A549 (cell line): ENCODE results near the gene ATP10B. TPM values are rescaled to one million over a fixed set of nuclear protein-coding genes. Genes with fewer than 3 reads are reported as not detected.

ENCODE experiments used
- ATAC-seq, 2 experiments: fragments of 200-7000 bp in 1 of 2; fragments of >200 bp in 1 of 2; cut with Nextera tagmentation in 1 of 2; cut with Tn5 transposase in 1 of 2; 3 replicates each; pipeline versions ENCODE4 v1.8.0 to v1.9.1; 2018 to 2020; ENCODE audit warnings: mild to moderate bottlenecking in 1 of 2, moderate library complexity in 1 of 2
- CTCF ChIA-PET: fragments of 300-600 bp; sonication (Branson Sonifier 250); formaldehyde crosslinking; extraction: SDS; loops from one replicate; lab custom pipeline; 2021; ENCODE audit warnings: antibody characterized with exemption, inconsistent platforms; lab: Yijun Ruan, JAX
- POLR2A ChIA-PET: fragments of 350-600 bp; formaldehyde crosslinking; extraction: SDS; loops from one replicate; lab custom pipeline; 2021; ENCODE audit warnings: antibody characterized with exemption, inconsistent platforms; lab: Yijun Ruan, JAX
- DNase-seq, 2 experiments: peaks; one replicate each; pipeline versions ENCODE4 v3.0.0 to v3.0.0-alpha.2; 2011 to 2016; ENCODE audit warnings: low read depth in 1 of 2, low spot score in 1 of 2
- FAIRE-seq: peaks from 2 replicates; lab custom pipeline; 2011; peaks lifted over from hg19 to GRCh38; lab: Jason Lieb, UNC
- H3K27ac ChIP-seq, 2 experiments: fragments of >200 bp; sonication (Bioruptor Twin); formaldehyde crosslinking; 3 replicates each; pipeline ENCODE4 v1.5.1; 2016 to 2017
- H3K4me1 ChIP-seq: fragments of >200 bp; sonication (Bioruptor Twin); formaldehyde crosslinking; 3 replicates; pipeline ENCODE4 v1.6.1; 2016
- H3K4me2 ChIP-seq: fragments of >200 bp; sonication (Bioruptor Twin); formaldehyde crosslinking; 3 replicates; pipeline ENCODE4 v1.6.1; 2016
- H3K4me3 ChIP-seq: fragments of >200 bp; sonication (Bioruptor Twin); formaldehyde crosslinking; 3 replicates; pipeline ENCODE4 v1.5.1; 2016
- H3K9me3 ChIP-seq: fragments of >200 bp; sonication (Bioruptor Twin); formaldehyde crosslinking; 3 replicates; pipeline ENCODE4 v1.6.1; 2016
- CBX8 ChIP-seq: fragments of 200-600 bp; sonication (generic); IDR thresholded peaks from 2 replicates; pipeline ENCODE4 v1.6.1; 2016
- EHMT2 ChIP-seq: fragments of 200-600 bp; sonication (generic); IDR thresholded peaks from 2 replicates; pipeline ENCODE4 v1.6.1; 2016; ENCODE audit warnings: antibody characterized with exemption, low read depth, mild to moderate bottlenecking, moderate library complexity
- ESRRA ChIP-seq: fragments of 150-350 bp; IDR thresholded peaks from 2 replicates; pipeline ENCODE4 v1.6.1; 2014; ENCODE audit warnings: mild to moderate bottlenecking, low read length, borderline replicate concordance
- FOSB ChIP-seq: fragments of 250-450 bp; sonication (Bioruptor Pico); IDR thresholded peaks from 2 replicates; pipeline ENCODE4 v1.5.0; 2020; ENCODE audit warnings: mild to moderate bottlenecking, moderate library complexity
- FOSL2 ChIP-seq, 2 experiments: fragments of 450-650 bp in 1 of 2; fragments of >200 bp in 1 of 2; sonication (Bioruptor Twin) in 1 of 2; formaldehyde crosslinking; IDR thresholded peaks; 2 replicates each; pipeline versions ENCODE4 v1.5.0 to v1.6.1; 2016 to 2020; ENCODE audit warnings: mild to moderate bottlenecking in 1 of 2, moderate library complexity in 1 of 2
- HES2 ChIP-seq: fragments of >200 bp; sonication (Bioruptor Twin); formaldehyde crosslinking; IDR thresholded peaks from 2 replicates; pipeline ENCODE4 v1.6.1; 2016
- HEYL ChIP-seq: fragments of 250-450 bp; sonication (Bioruptor Pico); IDR thresholded peaks from 2 replicates; pipeline ENCODE4 v1.8.0; 2021; ENCODE audit warnings: mild to moderate bottlenecking, moderate library complexity
- HOXB13 ChIP-seq: fragments of 250-450 bp; sonication (Bioruptor Pico); IDR thresholded peaks from 2 replicates; pipeline ENCODE4 v1.5.0; 2020; ENCODE audit warnings: low read depth, mild to moderate bottlenecking, moderate library complexity
- HOXB5 ChIP-seq: fragments of 250-450 bp; sonication (Bioruptor Pico); IDR thresholded peaks from 2 replicates; pipeline ENCODE4 v1.5.0; 2020; ENCODE audit warnings: mild to moderate bottlenecking, moderate library complexity
- JUN ChIP-seq, 2 experiments: fragments of >200 bp; sonication (Bioruptor Twin); formaldehyde crosslinking; IDR thresholded peaks; 2 replicates in 1 of 2; 3 replicates in 1 of 2; pipeline ENCODE4 v1.6.1; 2016 to 2017
- JUNB ChIP-seq: fragments of >200 bp; sonication (Bioruptor Twin); formaldehyde crosslinking; IDR thresholded peaks from 2 replicates; pipeline ENCODE4 v1.6.1; 2016
- MAZ ChIP-seq: fragments of 150-350 bp; IDR thresholded peaks from 2 replicates; pipeline ENCODE4 v1.6.1; 2014; ENCODE audit warnings: antibody characterized with exemption, low read depth, low read length, borderline replicate concordance
- NFE2L2 ChIP-seq: fragments of 150-350 bp; conservative IDR thresholded peaks from 2 replicates; pipeline ENCODE4 v1.6.1; 2014; ENCODE audit warnings: low read length
- NPAS2 ChIP-seq: fragments of 250-450 bp; sonication (Bioruptor Pico); IDR thresholded peaks from 2 replicates; pipeline ENCODE4 v1.8.0; 2022; ENCODE audit warnings: mild to moderate bottlenecking, moderate library complexity, borderline replicate concordance
- PHF8 ChIP-seq: fragments of 200-600 bp; sonication (generic); IDR thresholded peaks from 2 replicates; pipeline ENCODE4 v1.6.1; 2016; ENCODE audit warnings: low read depth, mild to moderate bottlenecking, antibody characterized with exemption, moderate library complexity, borderline replicate concordance
- RFX5 ChIP-seq: fragments of 450-650 bp; IDR thresholded peaks from 2 replicates; pipeline ENCODE4 v1.7.1; 2014; ENCODE audit warnings: antibody characterized with exemption, mild to moderate bottlenecking, moderate library complexity
- RNF2 ChIP-seq: fragments of 200-600 bp; sonication (generic); IDR thresholded peaks from 2 replicates; pipeline ENCODE4 v1.6.1; 2016; ENCODE audit warnings: low read depth, mild to moderate bottlenecking, antibody characterized with exemption, moderate library complexity, borderline replicate concordance
- ZC3H11A ChIP-seq: fragments of 450-650 bp; IDR thresholded peaks from 2 replicates; pipeline ENCODE4 v1.6.1; 2014; ENCODE audit warnings: antibody characterized with exemption, mild to moderate bottlenecking
- ZFP36 ChIP-seq: fragments of 450-650 bp; IDR thresholded peaks from 2 replicates; pipeline ENCODE4 v1.6.1; 2014; ENCODE audit warnings: borderline replicate concordance; ENCODE audit not compliant: partially characterized antibody
- WGBS: methylation state at CpG from one replicate; pipeline ENCODE4 v1.1.6; 2017; ENCODE audit errors: missing lambda C conversion rate; 5-methylcytosine and 5-hydroxymethylcytosine counted together
- polyA plus RNA-seq, 4 experiments: library from polyadenylated mRNA; depleted of rRNA in 3 of 4; stranded (reverse); fragments of >200 nt; fragmentation: RNase III in 1 of 4; extraction: RNeasy Plus Mini Kit Qiagen cat#74134 plus additional on column Dnase treatment in 1 of 4; gene quantifications; 2 replicates in 3 of 4; 3 replicates in 1 of 4; pipeline ENCODE4 v1.2.3, GENCODE V29; 2011 to 2017
- TF ChIP-seq, protein P1 (sequence below): IDR thresholded peaks from 2 replicates; pipeline ENCODE4 v1.6.1; 2012
- TF ChIP-seq, protein P2 (sequence below): fragments of 450-650 bp; IDR thresholded peaks from 2 replicates; pipeline ENCODE4 v1.6.1; 2014; ENCODE audit warnings: antibody characterized with exemption
- TF ChIP-seq, protein P3 (sequence below): fragments of 250-450 bp; sonication (Bioruptor Pico); IDR thresholded peaks from 2 replicates; pipeline ENCODE4 v1.5.0; 2021; ENCODE audit warnings: mild to moderate bottlenecking, moderate library complexity, borderline replicate concordance

The ATP10B gene
- polyA plus RNA-seq, 2 of the 4 experiments (the other 2 are of a cell fraction) = not detected

- H3K9me3 ChIP-seq = no peaks in the 10 kb centered on the region
- no peak overlapping the region for H3K4me3 ChIP-seq
- DNase-seq (no peak), ATAC-seq (no peak), FAIRE-seq (no peak)
- ChIA-PET CTCF (interaction anchor here (1.2 to 1.3 kb wide), 2 partner anchors 25 to 200 kb away, joined by 3 to 4 read pairs; no protein-coding TSS in a partner anchor), POLR2A (no interaction called here)
- no peak overlapping the region for H3K27ac ChIP-seq
- H3K4me2 ChIP-seq = no peak overlapping the region
- WGBS = 1% methylated on average over 3 of the region's 3 CpGs
- no peaks in the 10 kb centered on the region for H3K4me1 ChIP-seq
- TF ChIP-seq HOXB13 (no peak), JUN (IDR thresholded peaks at IDR 0.05) (no peak), ZFP36 (no peak), FOSB (CRISPR knock-in tag) (no peak)
Measured at GRCh38 chr5:160638161-160638742, 213.8 kb downstream of the ATP10B start.

DNA sequence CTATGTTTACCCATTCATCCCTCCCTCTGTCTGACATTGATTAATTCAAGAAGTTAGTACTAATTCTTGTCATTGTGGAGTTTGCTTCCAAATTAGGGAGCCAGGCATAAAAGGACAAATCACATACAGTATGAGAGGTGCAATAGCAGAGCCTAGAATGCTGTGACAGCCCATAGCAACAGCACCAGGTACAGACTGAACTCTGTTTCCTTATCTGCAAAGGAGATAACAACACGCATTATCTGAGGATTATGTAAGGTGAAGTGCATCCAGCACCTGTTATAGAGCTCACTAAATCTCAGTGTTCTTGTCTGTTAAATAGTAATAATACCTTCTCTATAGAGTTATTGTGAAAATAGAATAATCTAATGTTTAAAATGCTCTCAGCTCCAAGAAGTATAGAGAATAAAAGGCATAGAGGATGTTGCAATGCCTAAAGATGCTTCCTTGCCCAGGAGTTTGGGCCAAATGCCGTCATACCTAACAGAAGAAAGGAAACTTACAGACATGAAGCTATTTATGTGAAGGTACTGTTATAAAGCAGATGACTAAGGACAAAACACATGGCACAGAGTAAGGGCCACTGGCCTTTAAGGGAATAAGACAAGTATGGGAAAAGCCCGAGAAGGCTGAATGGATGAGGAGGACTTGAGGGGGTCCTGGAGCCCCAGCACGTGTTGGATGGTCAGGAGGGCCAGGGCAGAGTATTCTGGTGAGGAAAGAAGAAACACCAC lies 214.5 kb downstream of the ATP10B start:
- H3K4me1 ChIP-seq = no peaks in the 10 kb centered on the region
- no peaks in the 10 kb centered on the region for H3K9me3 ChIP-seq
- POLR2A ChIA-PET = no interaction called here
- no peak overlapping the region for H3K27ac ChIP-seq
- ATAC-seq (no peak), DNase-seq (no peak), FAIRE-seq (no peak)
- CTCF ChIA-PET = interaction anchor here (1.3 kb wide), 1 partner anchor 199 kb away, joined by 4 read pairs; no protein-coding TSS in a partner anchor
- no peak overlapping the region for H3K4me3 ChIP-seq
- 10% methylated on average over 4 of the region's 4 CpGs for whole genome bisulfite sequencing
- TF ChIP-seq, protein P1, sequence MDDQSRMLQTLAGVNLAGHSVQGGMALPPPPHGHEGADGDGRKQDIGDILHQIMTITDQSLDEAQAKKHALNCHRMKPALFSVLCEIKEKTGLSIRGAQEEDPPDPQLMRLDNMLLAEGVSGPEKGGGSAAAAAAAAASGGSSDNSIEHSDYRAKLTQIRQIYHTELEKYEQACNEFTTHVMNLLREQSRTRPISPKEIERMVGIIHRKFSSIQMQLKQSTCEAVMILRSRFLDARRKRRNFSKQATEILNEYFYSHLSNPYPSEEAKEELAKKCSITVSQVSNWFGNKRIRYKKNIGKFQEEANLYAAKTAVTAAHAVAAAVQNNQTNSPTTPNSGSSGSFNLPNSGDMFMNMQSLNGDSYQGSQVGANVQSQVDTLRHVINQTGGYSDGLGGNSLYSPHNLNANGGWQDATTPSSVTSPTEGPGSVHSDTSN = no peak
- TF ChIP-seq EHMT2 (no peak), ZFP36 (no peak), HES2 (no peak), CBX8 (no peak), PHF8 (no peak), RNF2 (no peak), NFE2L2 (no peak), FOSL2 (IDR thresholded peaks at IDR 0.05) (no peak), FOSL2 (CRISPR knock-in tag; IDR thresholded peaks at IDR 0.05) (no peak), NPAS2 (CRISPR knock-in tag) (no peak), HOXB13 (no peak), HEYL (no peak), HOXB5 (CRISPR knock-in tag) (no peak), ESRRA (no peak), ZC3H11A (no peak), RFX5 (no peak), JUNB (no peak), MAZ (no peak)
- TF ChIP-seq, protein P2, sequence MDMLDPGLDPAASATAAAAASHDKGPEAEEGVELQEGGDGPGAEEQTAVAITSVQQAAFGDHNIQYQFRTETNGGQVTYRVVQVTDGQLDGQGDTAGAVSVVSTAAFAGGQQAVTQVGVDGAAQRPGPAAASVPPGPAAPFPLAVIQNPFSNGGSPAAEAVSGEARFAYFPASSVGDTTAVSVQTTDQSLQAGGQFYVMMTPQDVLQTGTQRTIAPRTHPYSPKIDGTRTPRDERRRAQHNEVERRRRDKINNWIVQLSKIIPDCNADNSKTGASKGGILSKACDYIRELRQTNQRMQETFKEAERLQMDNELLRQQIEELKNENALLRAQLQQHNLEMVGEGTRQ = no peak
- TF ChIP-seq, protein P3, sequence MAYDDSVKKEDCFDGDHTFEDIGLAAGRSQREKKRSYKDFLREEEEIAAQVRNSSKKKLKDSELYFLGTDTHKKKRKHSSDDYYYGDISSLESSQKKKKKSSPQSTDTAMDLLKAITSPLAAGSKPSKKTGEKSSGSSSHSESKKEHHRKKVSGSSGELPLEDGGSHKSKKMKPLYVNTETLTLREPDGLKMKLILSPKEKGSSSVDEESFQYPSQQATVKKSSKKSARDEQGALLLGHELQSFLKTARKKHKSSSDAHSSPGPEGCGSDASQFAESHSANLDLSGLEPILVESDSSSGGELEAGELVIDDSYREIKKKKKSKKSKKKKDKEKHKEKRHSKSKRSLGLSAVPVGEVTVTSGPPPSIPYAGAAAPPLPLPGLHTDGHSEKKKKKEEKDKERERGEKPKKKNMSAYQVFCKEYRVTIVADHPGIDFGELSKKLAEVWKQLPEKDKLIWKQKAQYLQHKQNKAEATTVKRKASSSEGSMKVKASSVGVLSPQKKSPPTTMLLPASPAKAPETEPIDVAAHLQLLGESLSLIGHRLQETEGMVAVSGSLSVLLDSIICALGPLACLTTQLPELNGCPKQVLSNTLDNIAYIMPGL = no peak
- no peak overlapping the region for H3K4me2 ChIP-seq
